Effector CD4-positive, alpha-beta T cell (primary cell): Measurements from ENCODE around the gene ITCH.

Experiments used
- DNase-seq: peaks from one replicate; pipeline ENCODE4 v3.0.0-alpha.2; 2020

ITCH gene

DNA sequence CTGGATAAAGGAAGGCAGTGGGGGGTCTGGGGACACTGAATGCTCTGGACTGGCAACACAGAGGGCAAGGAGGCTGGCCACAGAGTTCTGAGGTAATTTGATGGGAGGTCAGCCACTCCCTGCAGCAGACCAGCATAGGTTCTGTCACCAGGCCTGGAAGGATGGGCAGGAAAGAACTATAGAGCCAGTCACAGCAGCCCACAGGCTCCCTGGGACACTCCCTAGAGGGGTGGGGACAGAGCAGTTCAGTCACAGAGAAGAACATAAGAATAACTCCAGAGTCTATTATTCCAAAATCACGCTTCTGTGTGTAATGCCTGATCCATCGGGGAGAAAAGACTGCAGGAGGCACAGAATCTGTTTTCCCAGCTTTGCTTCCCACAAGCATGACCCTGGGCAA is 172.8 kb downstream of the ITCH start:
- no peak for DNase-seq

DNA sequence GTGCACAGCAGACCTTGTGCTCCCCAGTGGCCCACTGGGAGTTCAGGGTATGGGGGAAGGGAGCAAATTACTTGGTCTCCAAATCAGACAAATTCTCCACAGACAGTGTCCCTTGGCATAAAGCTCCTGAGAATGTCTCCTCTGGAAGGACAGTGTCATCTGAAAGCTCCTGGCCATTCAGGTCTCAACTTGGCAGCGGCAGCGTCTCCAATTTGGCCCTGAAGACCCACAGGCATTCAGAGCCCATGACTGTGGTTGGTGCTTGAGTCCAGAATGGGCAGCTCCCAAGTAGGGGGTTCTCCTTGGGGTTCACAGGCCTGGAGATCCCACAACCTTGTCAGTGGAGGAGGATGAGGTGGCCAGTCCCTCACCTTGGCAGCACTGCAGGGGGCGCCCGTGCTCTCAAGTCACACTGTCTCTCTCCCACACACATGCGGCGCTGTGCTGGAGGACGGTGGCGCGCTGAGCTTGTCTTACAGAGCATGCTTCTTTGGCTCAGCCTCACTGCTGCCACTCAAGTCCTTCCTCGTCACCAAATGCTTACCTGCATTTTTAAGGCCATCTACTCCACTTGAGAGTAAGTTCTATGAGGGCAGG is 173.8 kb downstream of the ITCH start:
- peak; percentile 36 for DNase-seq

DNA sequence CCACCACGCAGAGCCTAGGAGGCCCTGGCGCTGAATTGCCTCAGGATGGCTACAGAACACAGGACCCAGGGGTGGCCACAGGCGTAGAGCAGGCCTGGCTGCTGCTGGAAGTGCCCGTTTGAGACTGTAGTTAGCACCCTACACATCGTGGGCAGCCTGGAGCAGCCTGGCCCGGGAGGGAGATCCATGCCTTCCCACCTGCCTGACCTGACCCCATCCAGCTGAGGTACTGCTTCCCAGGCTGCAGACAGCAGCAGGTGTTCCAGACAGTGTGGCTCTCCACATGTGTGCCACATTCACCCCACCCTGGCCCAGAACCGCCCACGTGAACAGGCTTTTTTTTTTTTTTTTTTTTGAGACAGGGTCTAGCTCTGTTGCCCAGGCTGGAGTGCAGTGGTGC is 174.6 kb downstream of the ITCH start:
- no peak for DNase-seq

DNA sequence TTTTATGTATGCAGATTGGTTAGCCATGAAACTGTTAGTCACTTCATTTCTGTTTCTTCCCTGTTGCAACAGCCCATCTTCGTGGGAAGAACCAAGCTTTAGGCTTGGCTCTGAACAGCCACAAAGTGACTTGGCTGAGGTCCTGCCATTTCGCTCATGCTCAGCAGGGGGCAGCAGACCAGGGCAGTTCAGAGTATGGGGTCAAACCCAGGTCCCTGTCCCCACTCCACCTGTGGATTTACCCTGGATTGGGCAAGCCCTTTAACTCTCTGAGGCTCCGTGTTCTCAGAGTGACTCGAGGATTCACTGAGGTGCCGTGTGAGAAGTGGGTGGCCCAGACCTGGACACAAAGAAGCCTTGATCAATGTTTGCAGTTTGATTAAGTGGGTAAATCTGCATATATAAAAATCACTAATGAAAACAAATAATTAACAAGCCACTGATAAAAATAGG is 175.6 kb downstream of the ITCH start:
- peak; percentile 46 for DNase-seq

DNA sequence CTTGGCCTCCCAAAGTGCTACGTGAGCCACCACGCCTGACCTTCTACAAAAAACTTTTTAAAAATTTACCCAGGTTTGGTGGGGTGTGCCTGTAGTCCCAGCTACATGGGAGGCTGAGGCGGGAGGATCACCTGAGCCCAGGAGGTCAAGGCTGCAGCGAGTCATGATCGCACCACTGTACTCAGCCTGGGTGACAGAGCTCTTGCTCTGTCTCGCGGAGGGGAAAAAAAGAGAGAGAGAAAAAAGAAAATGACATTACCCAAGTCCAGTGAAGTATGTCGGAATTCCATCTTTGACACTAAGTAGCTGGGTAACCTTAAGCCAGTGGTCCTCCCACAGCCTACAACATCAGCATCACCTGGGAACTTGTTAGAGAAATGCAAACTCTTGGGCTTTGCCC is 176.7 kb downstream of the ITCH start:
- DNase-seq, result no peak

DNA sequence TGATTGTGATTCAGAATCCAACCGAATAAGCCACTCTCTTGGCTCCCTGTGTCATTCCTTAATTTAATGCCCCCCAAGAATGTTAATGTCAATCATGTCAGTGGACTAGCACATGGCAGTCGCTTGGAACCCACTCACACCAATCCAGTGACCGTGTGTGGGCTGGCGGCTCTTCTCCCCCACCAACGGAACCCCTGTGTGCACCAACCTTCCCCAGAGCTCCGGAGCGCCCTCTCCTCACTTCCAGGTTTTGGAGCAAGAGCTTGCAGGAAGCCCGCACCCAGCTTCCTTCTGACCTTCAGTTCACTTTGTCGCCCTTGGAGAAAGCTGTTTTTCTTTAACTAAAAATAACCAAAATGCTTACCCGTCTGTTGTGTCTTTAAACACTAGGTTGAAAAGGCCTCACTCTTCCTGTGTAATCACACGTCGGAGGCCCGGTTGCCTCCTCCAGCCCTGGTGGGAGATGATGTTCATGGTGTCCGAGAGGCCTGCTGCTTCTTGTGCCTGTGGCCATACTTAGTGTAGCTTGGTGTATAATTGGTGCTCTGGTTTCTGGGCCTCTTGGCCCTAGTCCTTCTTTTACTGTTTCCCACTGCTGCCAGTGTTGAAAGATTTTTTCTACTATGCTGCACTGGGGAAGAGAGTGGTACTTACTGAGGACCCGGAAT is 177.7 kb downstream of the ITCH start:
- DNase-seq, result no peak

DNA sequence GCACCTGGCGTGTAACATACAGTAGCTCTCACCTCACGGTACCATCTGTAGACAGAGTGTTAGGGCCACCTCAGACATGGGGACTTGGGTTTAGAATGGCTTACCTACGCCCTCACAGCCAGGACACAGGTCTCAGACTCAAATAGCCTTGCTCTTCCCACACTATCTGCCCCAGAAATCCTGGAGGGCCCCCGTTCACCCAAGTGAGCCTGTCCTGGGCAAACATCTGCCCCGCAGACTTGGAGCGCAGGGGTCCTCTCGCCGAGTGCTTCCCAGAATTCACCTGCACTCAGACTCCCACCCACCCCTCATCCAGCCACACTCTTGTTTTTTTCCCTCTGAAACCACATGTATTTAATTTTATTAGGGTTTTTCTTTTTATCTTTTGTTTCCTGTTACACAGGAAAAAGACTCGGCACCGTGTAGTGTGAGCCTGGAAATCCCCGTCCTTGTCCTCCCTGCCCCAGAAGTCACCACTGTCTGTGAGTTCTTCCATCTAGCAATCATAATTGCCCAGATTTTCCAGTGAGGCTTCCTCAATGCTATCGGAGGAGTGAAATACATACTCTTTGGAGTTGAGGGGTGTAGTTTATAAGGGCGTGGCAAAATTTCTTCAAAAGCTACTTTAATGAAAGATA is 178.3 kb downstream of the ITCH start:
- DNase-seq, result no peak

DNA sequence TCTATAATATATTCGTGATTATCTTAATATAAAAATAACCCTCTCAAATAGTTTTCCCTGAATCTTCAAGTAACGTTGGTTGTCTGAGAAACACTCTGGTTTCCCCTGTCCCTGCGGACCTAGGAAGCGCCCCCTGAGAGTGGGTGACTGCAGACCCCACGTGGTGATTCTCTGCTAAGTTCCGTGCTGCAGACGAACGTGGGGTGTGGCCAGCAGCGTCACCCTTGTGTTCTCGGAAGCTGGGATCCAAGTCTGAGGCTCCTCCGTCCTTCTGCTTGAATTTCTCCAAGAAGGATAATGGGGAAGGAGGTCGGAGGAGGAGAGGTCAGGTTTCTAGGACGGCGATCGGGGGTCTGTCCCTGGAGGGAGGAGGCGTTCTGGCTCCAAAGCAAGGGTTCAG is 178.8 kb downstream of the ITCH start:
- DNase-seq, result no peak

DNA sequence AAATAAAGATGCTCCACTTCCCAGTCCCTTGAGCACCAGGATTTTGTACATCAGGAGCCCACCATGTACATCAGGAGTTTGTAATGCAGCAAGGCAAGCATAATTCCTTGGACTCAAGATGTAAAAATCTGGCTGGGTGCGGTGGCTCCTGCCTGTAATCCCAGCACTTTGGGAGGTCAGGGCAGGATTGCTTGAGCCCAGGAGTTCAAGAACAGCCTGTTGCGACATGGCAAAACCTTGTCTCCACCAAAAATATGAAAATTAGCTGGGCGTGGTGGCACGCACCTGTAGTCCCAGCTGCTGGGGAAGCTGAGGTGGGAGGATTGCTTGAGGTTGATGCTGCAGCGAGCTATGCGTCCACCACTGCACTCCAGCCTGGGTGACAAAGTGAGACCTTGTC is 179.4 kb downstream of the ITCH start:
- no peak for DNase-seq

DNA sequence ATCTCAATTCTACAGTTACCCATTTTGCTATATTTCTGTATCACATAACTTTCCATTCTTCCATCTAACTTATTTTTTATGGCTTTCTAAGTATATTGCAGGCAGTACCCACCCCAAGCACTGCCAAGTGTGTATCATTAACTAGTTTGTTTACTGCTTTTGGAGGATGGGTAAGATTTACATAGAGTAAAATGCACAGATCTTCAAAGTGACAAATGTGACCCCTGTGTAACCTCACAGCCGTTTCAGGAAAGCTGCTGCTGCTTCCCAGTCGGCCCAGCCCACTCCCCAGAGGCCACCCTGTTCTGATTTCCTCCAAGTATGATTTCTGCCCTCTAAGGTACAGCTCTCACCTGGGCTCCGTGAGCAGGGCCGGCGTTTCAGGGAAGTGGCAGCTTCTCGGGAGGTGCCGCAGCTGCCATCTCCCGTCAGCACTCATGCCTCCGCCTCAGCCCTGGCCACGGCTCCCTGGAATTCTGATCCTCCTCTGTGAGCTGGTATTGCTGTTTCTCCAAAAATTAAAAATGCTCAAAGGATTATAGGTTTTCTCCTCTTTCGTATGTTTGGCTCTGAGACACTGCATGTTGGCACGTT is 180.5 kb downstream of the ITCH start:
- no peak for DNase-seq

DNA sequence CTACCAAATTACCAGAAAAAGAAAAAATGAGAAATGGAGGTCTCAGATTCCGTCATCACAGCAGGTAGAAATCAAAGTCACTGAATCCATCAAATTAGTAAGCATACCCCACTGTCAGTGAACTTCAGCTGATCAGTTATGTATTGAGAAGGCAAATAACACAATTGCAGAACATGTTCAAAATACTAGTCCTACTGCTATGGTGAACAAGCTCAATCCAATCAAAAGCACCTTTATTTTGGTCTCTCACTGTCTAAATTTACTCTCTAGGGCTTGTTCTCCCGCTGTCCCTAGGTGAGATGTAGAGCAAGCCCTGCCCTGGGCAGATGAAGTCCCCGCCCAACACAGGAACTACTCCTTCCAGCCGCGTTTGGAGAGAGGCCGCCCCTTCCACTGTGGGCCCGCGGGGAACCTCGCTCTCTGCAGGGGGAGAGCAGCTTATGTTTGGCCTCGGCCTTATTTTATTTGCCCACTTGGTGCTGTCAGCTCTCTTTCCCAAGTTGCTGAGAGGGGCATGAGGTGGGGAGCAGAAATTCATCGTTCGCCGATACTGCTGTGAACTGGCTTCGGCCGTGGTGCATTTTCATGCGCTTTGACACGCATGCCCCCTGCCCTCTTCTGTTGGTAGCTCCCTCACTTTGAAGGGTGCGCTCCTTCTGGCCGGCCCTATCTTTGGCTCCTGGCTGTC is 181.2 kb downstream of the ITCH start:
- no peak for DNase-seq

DNA sequence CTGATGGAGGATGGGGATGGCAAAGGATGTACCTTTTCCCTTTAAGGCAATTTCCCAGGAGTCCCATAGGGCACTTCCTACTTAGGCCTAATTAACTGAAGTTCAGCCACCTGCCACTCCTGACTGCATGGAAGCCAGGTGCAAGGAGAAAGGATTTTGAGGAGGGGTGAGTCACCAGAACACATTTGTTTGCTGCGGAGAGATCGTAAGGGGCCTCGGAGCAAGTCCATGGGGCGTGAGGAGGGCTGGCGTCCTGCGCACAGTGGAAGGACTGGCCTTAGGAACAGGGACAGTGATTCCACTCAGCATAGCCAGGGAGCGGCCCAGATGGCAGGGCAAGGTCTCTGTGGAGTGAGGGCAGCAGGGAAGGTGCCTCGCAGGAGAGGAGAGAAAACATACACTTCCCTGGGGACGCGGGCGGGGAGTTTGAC is 183.7 kb downstream of the ITCH start:
- no peak for DNase-seq

DNA sequence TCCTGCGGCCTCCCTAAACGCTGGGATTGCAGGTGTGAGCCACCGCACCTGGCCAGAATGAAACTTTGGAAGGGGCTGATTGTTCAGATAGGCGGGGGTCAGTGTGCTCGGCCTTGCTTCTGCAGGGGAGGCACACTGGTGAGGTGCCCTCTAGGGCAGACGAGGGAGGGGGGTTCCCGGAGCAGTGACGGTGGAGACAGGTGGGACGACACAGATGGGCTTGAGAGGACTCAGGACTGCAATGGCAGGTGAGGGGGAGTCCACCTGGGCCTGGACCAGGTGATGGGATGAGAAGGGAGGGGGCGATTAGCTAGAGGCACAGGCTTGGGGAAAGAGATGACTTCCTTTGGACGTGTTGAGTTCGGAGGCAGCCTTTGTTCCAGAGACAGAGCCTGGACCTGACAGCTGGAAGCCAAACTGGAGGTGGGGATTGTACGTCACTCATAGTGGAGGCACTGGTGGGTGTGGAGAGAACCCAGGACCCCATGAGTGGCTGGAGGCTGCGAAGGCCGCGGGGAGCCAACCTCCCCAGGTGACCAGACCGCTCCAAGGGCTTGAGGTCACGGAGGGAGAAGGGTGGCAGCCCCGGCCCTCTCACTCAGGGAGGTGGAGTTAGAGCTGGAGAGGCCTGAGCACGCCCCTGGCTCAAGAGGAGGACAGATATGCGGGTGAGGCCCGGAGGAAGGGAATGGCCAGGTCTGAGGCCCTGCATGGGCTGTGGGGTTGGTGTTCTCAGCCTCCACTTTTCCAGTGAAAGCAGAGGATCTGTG is 185.0 kb downstream of the ITCH start:
- no peak for DNase-seq

DNA sequence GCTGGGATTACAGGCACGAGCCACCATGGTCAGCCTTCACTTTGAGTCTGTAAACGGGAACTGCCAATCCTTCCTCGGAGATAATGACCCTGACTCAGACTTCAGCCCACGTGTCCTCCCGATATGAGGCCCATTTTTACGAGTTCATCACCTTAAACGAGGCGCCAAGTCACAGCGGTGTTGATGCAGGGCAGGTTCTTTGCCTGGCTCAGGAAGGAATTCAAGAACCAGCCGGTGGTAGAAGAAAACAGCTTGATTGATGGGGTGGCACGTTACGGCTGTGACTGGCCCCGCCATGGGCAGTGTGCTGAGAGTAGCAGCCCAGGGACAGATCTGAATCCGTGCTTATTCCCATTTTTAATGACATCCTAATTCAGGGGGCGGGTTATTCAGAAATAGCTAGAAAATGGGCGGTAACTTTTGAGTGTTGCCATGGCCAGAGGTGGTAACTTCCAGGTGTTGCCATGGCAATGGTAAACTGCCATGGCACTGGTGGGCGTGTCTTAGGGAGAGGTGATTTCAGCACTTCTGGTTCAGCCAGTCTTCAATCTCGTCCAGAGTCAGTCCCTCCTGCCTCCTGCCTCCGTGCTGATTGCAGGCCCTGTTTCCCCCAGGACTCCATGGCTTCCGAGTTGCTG is 186.3 kb downstream of the ITCH start:
- no peak for DNase-seq

DNA sequence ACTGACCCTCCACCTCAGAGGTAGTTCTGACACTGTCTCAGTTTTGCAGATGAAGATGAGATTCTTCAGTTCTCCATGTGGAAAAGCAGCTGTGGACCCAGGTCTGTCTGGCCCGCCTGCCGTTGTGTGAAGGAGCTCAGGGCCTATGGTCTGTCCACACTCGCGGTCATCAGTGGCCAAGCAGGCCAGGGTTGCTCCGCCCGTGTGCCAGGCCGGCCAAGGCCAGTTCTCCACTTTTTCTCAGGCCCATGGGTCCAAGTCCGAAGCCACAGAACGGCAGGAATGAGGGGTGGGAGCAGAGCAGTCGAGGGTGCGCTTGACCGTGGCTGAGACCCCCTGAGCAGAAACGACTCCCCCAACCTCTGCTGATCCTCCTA is 186.8 kb downstream of the ITCH start:
- no peak for DNase-seq

DNA sequence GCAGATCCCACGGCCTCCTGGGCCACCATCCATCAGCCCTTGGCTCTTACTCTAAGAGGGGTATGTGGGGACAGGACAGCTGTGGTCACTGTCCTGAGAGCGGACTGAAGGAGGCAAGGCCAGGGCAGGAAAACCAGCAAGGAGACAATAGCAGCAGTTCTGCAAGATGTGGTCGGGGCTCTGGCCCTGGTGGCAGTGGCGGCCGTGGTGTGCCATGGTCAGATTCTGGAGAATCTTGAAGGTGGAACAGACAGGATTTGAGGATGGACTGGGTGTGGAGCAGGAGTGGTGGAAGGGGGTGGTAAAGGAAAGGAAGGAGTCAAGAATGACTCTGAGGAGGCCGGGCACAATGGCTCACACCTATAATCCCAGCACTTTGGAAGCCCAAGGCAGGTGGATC is 189.5 kb downstream of the ITCH start:
- no peak for DNase-seq

DNA sequence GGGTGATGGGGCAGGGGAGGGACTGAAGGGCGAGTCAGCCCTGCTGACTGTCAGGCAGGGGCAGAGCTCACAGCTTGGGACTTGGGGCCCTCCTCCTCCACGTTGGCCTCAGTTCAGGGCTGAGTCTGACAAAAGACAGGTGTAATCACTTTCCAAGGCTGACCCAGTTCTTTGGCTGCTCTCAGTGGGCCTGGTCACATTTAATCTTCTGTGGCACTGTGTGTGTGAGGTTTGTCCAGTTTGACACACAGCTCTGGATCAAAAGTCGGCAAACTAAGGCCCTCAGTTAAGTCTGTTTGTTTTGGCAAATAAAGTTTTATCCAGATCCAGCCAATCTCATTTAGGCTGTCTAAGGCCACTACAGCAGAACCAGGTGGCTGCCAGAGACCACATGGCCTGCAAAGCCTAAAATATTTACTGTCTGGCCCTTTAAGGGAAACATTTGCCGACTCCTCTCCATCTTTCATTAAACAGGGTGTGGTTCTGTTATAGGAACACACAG is 190.3 kb downstream of the ITCH start:
- no peak for DNase-seq

DNA sequence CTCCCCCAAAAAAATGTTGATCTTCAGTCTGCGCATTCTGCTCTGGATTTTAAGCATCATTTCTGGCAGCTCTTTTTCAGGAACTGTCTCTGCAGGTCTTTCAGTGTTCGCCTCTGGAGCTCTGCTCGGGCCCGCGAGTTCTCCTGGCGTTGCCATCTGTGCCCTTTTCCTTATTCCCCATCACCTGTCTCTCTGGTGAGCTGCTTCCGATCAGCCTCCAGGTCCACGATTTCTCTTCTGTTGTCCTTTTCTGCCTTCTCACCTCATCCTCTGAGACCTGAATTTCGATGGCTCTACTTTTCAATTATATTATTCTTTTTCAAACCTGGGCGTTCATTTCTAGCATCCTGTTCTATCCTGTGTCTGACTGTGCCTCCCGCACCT is 194.9 kb downstream of the ITCH start:
- no peak for DNase-seq

DNA sequence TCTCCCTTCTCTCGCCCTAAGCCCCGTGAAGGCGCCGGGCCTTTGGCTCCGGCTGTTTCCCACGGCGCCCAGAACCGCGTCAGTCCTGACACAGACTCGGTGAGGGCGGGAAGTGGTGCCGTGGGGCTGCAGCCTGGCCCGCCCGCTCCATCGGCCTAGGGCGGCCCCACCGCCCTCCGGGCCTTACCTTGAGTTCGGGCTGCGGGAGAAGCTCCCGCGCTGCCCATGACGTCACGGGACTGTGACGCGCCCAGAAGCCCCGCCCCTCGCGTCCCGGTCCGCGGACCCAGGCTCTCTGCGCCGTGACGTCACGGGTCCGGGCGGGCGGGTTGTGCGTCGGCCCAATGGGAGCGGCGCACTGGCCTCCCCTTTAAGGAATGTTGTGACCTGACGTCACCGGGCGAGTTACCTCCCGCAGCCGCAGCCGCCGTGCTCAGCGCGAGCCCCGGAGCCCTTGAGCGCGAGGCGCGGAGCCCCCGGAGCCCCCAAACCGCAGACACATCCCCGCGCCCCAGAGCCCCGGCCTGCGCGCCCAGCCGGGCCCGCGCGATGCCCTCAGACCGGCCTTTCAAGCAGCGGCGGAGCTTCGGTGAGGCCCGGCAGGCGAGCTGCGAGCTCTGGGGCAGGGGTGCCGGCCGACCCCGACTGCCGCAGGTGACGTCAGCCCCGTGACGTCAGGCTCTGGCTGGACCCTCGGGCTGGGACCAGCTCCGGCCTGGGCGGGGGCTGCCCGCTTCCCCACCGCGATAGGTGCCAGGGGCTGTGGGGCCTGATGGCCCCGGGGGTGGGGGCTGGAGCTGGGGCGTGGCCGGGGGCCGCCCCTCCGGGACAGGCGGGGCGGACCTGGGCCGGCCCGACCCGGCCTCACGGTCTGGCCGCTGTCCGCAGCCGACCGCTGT is 195.5 kb downstream of the ITCH start, which contains the start of gene MAP1LC3A:
MAP1LC3A (plus strand) TSS at position 399 of the 899 bp plus-strand sequence; CDS start at position 550, 151 bp downstream.
- DNase-seq, result peak; percentile 96

DNA sequence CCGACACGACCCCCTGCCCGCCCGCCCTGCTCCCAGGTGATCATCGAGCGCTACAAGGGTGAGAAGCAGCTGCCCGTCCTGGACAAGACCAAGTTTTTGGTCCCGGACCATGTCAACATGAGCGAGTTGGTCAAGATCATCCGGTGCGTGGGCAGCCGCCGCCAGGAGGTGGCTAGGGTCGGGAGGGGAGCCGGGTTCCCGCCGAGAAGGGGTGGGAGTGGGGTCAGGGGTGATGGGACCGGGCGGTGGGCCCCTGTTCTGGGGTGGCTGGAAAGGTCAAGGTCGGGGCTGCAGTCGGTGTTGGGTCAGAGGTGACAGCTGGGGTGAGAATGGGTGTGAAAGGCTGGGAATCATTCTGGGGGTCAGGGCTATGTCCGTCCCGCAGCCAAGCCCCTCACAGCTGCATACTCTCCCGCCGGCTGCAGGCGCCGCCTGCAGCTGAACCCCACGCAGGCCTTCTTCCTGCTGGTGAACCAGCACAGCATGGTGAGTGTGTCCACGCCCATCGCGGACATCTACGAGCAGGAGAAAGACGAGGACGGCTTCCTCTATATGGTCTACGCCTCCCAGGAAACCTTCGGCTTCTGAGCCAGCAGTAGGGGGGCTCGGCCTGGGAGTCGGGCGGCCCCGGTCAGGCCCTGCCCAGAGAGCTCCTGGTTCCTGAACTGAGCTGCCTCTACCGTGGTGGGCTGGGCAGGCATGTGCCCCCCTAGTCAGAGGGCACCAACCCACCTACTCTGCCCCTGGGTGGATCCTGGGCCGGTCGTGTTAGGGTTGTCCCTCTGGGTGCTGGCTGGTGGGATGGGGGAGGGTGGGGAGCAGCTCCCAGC is 196.5 kb downstream of the ITCH start:
- peak; percentile 13 for DNase-seq
